ENCODE data around the gene NCMAP. TPM values are rescaled to one million over a fixed set of nuclear protein-coding genes. Genes with fewer than 3 reads are reported as not detected.

Gene NCMAP
- total RNA-seq, 1 donor from 2014 or later = 0.49 TPM

DNA sequence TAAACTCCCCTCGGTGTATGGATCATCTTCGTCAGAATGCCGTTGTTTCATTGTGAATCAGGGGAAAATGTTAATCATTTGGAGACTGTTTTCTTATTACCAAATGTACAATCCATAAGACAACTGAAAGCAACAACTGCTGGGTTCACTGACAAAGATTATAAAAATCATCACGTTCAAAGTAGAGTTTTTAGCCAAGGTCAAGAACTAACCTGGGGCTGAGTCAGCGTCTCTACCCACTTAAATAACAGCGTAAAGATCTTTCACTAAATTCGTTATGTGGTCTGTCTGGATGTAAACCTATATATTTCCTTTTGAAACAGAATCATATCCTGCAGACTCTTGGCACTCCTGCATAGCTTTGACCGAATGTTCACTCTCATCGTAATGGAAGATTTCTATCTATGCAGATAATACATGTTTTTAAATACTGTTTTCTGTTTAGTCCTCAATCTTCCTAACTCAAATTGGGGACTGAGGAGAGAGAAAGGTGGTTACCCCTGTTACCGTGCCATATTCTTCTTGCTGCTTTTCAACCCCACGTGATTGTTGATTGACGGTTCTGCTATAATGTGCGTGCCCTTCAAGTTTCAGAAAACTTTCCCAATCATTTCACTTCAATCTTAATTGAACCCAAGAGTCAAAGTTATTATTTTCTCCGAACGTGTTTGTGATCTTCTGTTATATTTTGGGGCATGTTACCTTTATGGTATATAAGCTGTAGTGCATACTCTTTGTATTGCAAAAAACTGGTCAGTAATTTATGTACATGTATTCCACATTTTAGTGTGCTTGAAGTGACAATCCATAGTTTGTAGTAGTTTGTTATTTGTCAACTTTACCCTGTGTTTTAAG, 15.6 kb upstream of the NCMAP start:
- no peaks in the 10 kb centered on the region for H4K20me1 ChIP-seq (ENCODE audit: low read depth)
- DNase-seq (ENCODE audit: low spot score) = no peak
- H3K9me3 ChIP-seq (ENCODE audit: low read depth) = no peaks in the 10 kb centered on the region
- Mint-ChIP-seq H3K9me3 (no peaks in the 10 kb centered on the region), H3K27ac (no peak overlapping the region), H3K4me3 (no peak overlapping the region), H3K4me1 (peaks cover 27% of the 10 kb centered on the region), H3K36me3 (no peaks in the 10 kb centered on the region), H3K27me3 (ENCODE audit: insufficient read depth, low read depth) (peaks cover 3% of the 10 kb centered on the region)
- no peak overlapping the region for H3K4me3 ChIP-seq
- no peak overlapping the region for H2AFZ ChIP-seq (replicated peaks)
- peaks cover under 1% of the 10 kb centered on the region for H3K4me1 ChIP-seq
- H3F3A ChIP-seq (ENCODE audit: low read depth) = no peaks in the 10 kb centered on the region
- no peaks in the 10 kb centered on the region for H3K79me2 ChIP-seq (ENCODE audit: low read depth)
- no peak overlapping the region for H3K9ac ChIP-seq
- no peaks in the 10 kb centered on the region for H3K27me3 ChIP-seq
- no peak overlapping the region for H3K4me2 ChIP-seq
- TF ChIP-seq, protein P1, sequence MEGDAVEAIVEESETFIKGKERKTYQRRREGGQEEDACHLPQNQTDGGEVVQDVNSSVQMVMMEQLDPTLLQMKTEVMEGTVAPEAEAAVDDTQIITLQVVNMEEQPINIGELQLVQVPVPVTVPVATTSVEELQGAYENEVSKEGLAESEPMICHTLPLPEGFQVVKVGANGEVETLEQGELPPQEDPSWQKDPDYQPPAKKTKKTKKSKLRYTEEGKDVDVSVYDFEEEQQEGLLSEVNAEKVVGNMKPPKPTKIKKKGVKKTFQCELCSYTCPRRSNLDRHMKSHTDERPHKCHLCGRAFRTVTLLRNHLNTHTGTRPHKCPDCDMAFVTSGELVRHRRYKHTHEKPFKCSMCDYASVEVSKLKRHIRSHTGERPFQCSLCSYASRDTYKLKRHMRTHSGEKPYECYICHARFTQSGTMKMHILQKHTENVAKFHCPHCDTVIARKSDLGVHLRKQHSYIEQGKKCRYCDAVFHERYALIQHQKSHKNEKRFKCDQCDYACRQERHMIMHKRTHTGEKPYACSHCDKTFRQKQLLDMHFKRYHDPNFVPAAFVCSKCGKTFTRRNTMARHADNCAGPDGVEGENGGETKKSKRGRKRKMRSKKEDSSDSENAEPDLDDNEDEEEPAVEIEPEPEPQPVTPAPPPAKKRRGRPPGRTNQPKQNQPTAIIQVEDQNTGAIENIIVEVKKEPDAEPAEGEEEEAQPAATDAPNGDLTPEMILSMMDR (IDR thresholded peaks at IDR 0.05) = no peak
- no peak for TF ChIP-seq EZH2phosphoT487 (IDR thresholded peaks at IDR 0.05)
- TF ChIP-seq EZH2 (IDR thresholded peaks at IDR 0.05) = no peak
- no peak overlapping the region for H3K27ac ChIP-seq
- no peaks in the 10 kb centered on the region for H3K36me3 ChIP-seq

DNA sequence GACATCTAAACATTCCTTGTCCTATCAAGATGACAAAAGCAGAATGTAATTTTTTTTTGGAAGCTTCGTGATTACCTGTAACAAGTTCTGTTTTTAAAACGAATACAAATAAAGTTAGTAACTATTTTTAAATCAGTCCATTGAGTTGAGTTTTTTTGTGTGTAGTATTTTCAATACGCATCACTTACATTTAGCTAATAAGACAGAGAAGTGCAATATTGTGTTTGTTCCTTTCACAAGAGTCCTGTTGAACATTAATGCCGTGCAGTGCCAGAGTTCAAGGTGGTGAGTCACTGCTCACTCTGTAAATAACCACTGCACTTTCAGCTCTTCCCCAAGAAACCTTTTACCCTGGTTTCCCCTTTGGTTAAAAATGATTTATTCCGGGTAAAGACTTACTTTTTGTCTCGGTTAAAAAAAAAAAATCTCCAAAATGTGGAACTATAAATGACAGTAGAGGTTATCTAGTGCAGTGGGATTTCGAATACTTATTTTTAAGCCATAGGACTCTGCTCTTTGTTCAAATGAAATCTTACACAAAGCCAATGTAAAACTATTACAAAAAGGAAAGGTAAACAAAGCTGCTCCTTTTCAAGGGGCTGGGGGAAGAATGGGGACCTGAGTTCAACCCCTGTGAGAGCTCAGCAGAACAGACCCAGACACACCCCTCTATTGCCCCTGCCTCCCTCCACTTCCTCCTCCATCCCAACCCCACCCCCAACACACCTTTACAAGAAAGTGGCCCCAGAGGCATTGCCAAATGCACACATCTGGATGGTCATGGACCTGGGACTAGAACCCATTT, 14.8 kb upstream of the NCMAP start:
- Mint-ChIP-seq H3K4me1 (peaks cover 27% of the 10 kb centered on the region), H3K27me3 (ENCODE audit: insufficient read depth, low read depth) (peaks cover 3% of the 10 kb centered on the region), H3K9me3 (no peaks in the 10 kb centered on the region), H3K36me3 (no peaks in the 10 kb centered on the region), H3K4me3 (no peak overlapping the region), H3K27ac (no peak overlapping the region)
- no peaks in the 10 kb centered on the region for H3K27me3 ChIP-seq
- no peaks in the 10 kb centered on the region for H3K36me3 ChIP-seq
- no peaks in the 10 kb centered on the region for H4K20me1 ChIP-seq (ENCODE audit: low read depth)
- DNase-seq (ENCODE audit: low spot score) = no peak
- H3K79me2 ChIP-seq (ENCODE audit: low read depth) = no peaks in the 10 kb centered on the region
- H3K27ac ChIP-seq = no peak overlapping the region
- no peak overlapping the region for H2AFZ ChIP-seq (replicated peaks)
- no peak overlapping the region for H3K9ac ChIP-seq
- no peaks in the 10 kb centered on the region for H3F3A ChIP-seq (ENCODE audit: low read depth)
- no peak overlapping the region for H3K4me2 ChIP-seq
- peaks cover 8% of the 10 kb centered on the region for H3K4me1 ChIP-seq
- H3K4me3 ChIP-seq = no peak overlapping the region
- no peak for TF ChIP-seq EZH2 (IDR thresholded peaks at IDR 0.05)
- TF ChIP-seq, protein P1 (IDR thresholded peaks at IDR 0.05) = no peak
- TF ChIP-seq EZH2phosphoT487 (IDR thresholded peaks at IDR 0.05) = no peak
- H3K9me3 ChIP-seq (ENCODE audit: low read depth) = no peaks in the 10 kb centered on the region

DNA sequence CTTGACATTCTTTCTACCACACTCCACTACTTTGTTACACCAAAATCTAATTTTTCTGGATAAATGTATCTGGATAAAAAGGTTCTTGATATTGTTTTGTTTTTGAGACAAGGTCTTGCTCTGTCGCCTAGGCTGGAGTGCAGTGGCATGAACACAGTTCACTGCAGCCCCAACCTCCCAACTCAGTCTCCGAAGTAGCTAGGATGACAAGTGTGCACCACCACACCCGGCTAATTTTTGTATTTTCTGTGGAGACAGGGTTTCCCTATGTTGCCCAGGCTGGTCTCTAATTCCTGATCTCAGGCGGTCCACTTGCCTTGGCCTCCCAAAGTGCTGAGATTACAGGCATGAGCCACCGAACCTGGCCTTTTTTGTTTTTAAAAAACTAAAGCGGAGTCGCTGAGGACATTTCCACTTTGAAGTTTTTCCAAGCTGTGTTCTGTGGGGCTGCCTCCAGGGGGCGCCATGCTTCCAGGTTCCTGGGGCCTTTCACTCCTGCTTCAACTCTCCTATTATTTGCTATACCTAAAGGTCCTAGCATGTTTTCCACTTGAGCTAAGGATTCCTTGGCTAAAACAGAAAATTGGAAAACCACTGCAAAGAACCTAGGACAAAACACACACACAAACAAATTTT, 14.1 kb upstream of the NCMAP start:
- DNase-seq (ENCODE audit: low spot score) = peak; percentile 53

More for the DNA sequence above, 14.1 kb upstream of the NCMAP start:
- Histone ChIP-seq H3K27ac (no peak overlapping the region), H3K27me3 (no peaks in the 10 kb centered on the region), H3K79me2 (ENCODE audit: low read depth) (no peaks in the 10 kb centered on the region), H3K4me3 (no peak overlapping the region), H3K9ac (no peak overlapping the region), H3F3A (ENCODE audit: low read depth) (no peaks in the 10 kb centered on the region), H2AFZ (replicated peaks) (no peak overlapping the region), H4K20me1 (ENCODE audit: low read depth) (no peaks in the 10 kb centered on the region), H3K9me3 (ENCODE audit: low read depth) (no peaks in the 10 kb centered on the region), H3K36me3 (no peaks in the 10 kb centered on the region), H3K4me2 (no peak overlapping the region), H3K4me1 (peaks cover 9% of the 10 kb centered on the region)
- Mint-ChIP-seq H3K4me1 (peaks cover 23% of the 10 kb centered on the region), H3K27ac (no peak overlapping the region), H3K4me3 (no peak overlapping the region), H3K9me3 (no peaks in the 10 kb centered on the region), H3K27me3 (ENCODE audit: insufficient read depth, low read depth) (peaks cover 3% of the 10 kb centered on the region), H3K36me3 (no peaks in the 10 kb centered on the region)
- no peak for TF ChIP-seq EZH2phosphoT487 (IDR thresholded peaks at IDR 0.05)
- TF ChIP-seq EZH2 (IDR thresholded peaks at IDR 0.05) = no peak
- TF ChIP-seq, protein P1 (IDR thresholded peaks at IDR 0.05) = peak; percentile 77
